ENCODE measurements around the gene CNPPD1.

Gene CNPPD1

DNA sequence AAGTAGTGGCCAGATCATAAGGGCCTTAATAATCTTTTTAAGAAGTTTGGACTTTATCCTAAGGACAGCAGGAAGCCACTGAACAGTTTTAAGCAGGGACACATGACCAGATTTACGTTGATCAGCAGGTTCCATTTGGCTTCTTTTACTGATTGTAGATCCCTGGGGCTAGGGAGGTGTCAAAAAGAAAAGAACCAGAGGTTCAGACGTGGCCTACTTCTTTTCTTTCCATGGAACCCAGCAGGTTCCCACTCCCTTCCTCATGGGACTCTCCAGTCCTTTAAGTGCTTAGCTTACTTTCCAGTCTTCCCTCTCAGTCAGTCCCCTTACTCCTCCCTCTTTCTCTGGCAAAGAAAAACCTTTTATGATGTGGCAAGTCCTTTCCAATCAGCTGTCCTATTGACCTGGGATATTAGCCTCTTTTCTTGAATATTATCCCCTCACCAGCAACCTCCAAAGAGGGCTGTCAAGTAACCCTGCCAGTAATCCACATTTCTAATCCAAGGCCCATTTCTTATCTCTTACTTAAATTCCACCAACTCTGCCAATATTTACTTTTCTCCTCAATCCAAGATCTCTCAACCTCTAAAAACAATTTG is 49.6 kb downstream of the CNPPD1 start:
- Histone ChIP-seq H3K36me3 (ENCODE audit: control insufficient read depth, insufficient read depth, low read length) (no peaks in the 10 kb centered on the region), H3K9ac (ENCODE audit: low read length) (no peak overlapping the region), H3K4me3 (ENCODE audit: low read length) (no peak overlapping the region), H3K27me3 (ENCODE audit: control insufficient read depth, insufficient read depth, low read length) (no peaks in the 10 kb centered on the region), H3K9me3 (ENCODE audit: control insufficient read depth, low read length) (no peaks in the 10 kb centered on the region), H3K4me1 (ENCODE audit: control insufficient read depth, insufficient read depth, low read length) (peaks cover 68% of the 10 kb centered on the region)

DNA sequence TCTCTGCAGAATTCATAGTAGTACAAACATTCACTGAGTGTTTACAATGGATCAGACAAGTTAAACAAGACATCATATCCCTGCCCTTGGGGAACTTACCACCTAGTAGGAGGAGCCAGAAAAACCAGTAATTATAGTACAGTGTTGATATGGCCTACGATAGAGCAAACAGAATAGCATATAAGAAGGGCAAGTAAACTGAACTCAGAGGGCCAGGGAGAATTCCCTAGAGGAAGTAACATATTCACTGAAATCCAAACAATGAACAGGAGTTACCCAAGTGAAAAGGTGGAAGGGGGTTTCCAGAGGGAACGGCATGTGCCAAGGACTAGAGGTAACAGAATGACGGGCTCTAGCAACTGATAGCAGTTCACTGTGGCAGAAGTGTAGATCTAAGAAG is 50.2 kb downstream of the CNPPD1 start:
- Histone ChIP-seq H3K36me3 (ENCODE audit: control insufficient read depth, insufficient read depth, low read length) (no peaks in the 10 kb centered on the region), H3K27me3 (ENCODE audit: control insufficient read depth, insufficient read depth, low read length) (no peaks in the 10 kb centered on the region), H3K4me3 (ENCODE audit: low read length) (no peak overlapping the region), H3K9ac (ENCODE audit: low read length) (no peak overlapping the region), H3K4me1 (ENCODE audit: control insufficient read depth, insufficient read depth, low read length) (peaks cover 72% of the 10 kb centered on the region), H3K9me3 (ENCODE audit: control insufficient read depth, low read length) (no peaks in the 10 kb centered on the region)

DNA sequence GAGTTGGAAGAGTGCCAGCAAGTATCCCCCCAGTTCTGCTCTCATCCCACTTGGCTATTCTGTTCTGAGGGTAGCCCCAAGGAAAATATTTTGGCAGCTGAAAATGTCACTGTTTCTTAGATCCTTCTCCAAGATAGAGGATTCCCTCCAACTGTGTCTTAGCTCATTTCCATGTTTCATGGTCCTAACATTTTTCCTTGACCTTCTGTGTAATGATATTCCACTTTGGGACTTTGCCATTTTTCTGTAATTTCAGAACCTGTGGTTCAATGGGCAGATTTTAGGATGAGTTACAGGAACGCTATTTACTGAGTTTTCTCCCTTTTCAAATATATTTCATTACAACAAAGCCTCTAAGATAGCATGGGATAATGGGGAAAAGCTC is 50.8 kb downstream of the CNPPD1 start:
- H3K36me3 ChIP-seq (ENCODE audit: control insufficient read depth, insufficient read depth, low read length): no peaks in the 10 kb centered on the region
- no peak overlapping the region for H3K9ac ChIP-seq (ENCODE audit: low read length)
- no peaks in the 10 kb centered on the region for H3K9me3 ChIP-seq (ENCODE audit: control insufficient read depth, low read length)
- H3K4me3 ChIP-seq (ENCODE audit: low read length): no peak overlapping the region
- H3K4me1 ChIP-seq (ENCODE audit: control insufficient read depth, insufficient read depth, low read length): peaks cover 72% of the 10 kb centered on the region
- H3K27me3 ChIP-seq (ENCODE audit: control insufficient read depth, insufficient read depth, low read length): no peaks in the 10 kb centered on the region

DNA sequence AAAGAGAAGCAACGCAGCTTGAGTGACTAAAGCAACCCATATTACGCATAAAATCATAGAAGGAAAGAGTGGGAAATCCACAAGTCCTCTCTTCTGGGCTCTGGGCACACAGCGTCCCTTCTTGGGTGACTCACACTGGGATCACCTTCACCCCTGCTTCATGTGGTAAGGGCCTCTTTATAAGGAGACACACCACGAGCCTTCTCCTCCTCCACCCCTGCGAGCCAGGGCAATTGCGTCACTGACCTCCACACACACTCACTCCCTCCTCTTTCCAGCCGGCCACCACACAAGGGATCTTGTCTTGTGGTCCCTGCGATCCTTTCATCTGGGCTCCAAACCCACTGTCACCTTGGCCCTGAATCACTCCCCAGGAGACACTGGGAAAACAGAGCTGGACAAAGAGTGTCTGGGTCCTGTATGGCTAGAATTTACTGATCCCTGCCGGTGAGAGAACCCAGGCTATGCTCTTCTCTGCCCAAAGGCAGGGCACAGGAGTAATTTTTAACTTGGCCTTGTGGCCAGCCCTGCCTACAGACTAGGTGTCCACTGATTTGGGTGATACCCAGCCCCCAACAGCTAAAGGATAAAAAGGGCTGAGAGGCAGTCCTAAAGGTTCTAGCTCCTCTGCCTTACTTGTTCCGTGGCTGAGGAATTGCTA is 51.4 kb downstream of the CNPPD1 start:
- H3K9ac ChIP-seq (ENCODE audit: low read length): no peak overlapping the region
- no peaks in the 10 kb centered on the region for H3K27me3 ChIP-seq (ENCODE audit: control insufficient read depth, insufficient read depth, low read length)
- peaks cover 72% of the 10 kb centered on the region for H3K4me1 ChIP-seq (ENCODE audit: control insufficient read depth, insufficient read depth, low read length)
- H3K9me3 ChIP-seq (ENCODE audit: control insufficient read depth, low read length): no peaks in the 10 kb centered on the region
- no peak overlapping the region for H3K4me3 ChIP-seq (ENCODE audit: low read length)
- no peaks in the 10 kb centered on the region for H3K36me3 ChIP-seq (ENCODE audit: control insufficient read depth, insufficient read depth, low read length)

DNA sequence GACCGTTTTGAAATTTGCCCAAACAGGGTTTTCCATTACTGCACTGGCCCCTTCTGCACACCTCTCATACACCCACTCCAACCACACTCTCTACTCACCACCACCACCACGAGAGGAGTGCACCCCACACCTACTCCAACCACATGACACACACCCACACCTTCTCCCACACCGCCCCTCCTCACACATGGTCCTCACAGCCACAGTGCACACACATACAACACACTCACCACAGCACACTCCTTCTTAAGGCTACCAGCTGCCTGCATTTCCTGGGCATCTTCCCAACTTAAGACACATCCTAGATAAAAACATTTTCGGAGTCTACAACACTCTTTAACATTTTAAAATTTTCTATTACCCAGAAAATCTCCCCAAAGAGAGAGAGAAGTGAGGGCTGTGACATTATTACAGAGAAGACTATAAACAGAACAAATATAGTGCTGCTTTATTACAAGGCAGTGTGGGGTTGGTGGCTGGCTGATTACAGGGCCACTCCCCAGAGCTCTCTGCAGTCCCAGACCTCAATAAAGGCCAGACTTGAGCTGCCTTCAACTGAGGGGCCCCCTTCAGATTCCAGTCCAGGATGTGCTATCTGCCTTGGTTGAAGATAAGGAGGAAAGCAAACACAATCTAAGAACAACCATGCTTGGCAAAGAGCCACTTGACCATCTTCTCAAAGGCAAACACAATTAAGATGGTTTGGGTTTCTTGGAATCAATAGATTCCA is 52.2 kb downstream of the CNPPD1 start:
- Histone ChIP-seq H3K4me3 (ENCODE audit: low read length) (no peak overlapping the region), H3K4me1 (ENCODE audit: control insufficient read depth, insufficient read depth, low read length) (peaks cover 72% of the 10 kb centered on the region), H3K36me3 (ENCODE audit: control insufficient read depth, insufficient read depth, low read length) (no peaks in the 10 kb centered on the region), H3K27me3 (ENCODE audit: control insufficient read depth, insufficient read depth, low read length) (no peaks in the 10 kb centered on the region), H3K9ac (ENCODE audit: low read length) (no peak overlapping the region), H3K9me3 (ENCODE audit: control insufficient read depth, low read length) (no peaks in the 10 kb centered on the region)

DNA sequence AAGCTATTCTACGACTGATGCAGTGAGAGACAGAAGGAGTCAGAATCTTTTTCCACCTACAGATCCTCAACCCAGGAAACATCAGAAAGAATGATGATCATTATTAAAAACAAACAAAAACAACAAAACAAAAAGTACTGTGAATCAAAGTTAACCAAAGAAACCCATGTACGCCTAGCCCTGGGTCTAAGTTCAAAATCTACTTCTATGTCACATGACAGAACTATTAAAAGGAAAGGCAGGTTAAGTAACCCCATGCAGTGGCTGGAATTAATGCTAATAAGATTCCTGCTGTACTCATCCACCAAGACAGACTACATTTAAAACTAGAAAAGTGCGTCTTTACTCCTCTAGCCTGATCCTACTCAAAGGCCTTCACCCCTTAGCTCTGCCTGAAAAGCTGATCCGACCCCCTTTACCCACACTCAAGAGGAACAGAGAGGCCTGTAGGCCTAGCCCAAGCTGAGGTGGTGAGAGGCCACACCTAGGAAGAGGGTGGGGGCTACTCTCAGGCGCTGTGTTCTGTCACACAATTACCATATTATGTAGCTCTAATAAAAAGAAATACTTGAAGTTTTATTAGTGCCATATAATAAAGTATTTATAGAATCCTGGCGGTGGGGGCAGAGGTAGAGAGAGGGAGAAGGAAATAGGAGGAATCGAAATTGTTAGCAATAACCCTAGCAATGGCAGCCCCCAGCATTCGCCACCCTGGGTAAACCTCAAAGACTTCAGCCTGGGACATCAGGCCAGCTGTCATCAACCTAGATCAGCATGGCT is 53.2 kb downstream of the CNPPD1 start:
- H3K4me1 ChIP-seq (ENCODE audit: control insufficient read depth, insufficient read depth, low read length): peaks cover 68% of the 10 kb centered on the region

DNA sequence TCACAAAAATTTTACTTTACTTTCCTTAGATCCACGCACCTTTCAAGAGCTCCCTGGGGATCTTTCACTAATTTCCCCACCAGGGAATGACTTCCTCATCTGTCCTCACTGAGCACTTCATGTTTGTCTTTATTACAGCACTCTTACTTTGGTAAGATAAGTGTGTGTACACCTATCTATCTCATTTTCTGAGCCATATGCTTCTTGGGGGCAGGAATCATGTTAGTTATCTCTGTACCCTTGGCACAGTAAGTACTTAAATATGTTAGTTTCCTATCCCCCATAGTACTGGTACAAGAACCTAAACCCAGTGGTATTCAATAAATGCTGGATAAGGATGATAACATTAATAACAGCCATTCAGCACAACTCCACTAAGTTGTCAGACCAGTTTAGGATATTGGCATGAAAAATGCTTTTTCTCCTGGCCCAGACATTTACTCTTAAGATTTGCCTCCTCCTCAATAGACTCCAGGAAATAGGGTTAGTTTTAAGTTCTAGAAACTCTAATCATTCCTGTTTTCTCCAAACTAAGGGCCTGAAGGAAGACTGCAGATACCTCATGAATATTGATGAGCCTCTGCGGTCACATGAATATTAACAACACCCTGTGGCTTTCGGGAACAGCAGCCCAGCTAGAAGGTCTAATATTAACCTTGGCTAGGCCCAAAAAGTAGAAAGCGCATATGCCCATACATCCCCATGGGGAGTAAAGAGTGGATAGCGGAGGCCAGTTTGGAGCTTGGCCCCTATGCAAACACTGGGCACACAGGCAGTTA is 54.3 kb downstream of the CNPPD1 start:
- Histone ChIP-seq H3K4me3 (ENCODE audit: low read length) (no peak overlapping the region), H3K4me1 (ENCODE audit: control insufficient read depth, insufficient read depth, low read length) (peaks cover 62% of the 10 kb centered on the region), H3K27me3 (ENCODE audit: control insufficient read depth, insufficient read depth, low read length) (no peaks in the 10 kb centered on the region)

More for the DNA sequence above, 53.2 kb downstream of the CNPPD1 start:
- H3K9me3 ChIP-seq (ENCODE audit: control insufficient read depth, low read length): no peaks in the 10 kb centered on the region
- H3K4me3 ChIP-seq (ENCODE audit: low read length): no peak overlapping the region
- H3K36me3 ChIP-seq (ENCODE audit: control insufficient read depth, insufficient read depth, low read length): no peaks in the 10 kb centered on the region
- H3K27me3 ChIP-seq (ENCODE audit: control insufficient read depth, insufficient read depth, low read length): no peaks in the 10 kb centered on the region
- H3K9ac ChIP-seq (ENCODE audit: low read length): no peak overlapping the region

More for the DNA sequence above, 54.3 kb downstream of the CNPPD1 start:
- peak overlapping the region; percentile 0 for H3K9ac ChIP-seq (ENCODE audit: low read length)
- no peaks in the 10 kb centered on the region for H3K9me3 ChIP-seq (ENCODE audit: control insufficient read depth, low read length)
- H3K36me3 ChIP-seq (ENCODE audit: control insufficient read depth, insufficient read depth, low read length): no peaks in the 10 kb centered on the region

Measured in mucosa of stomach (tissue), 1 donor.